Measurements from ENCODE around the gene ADGRB2.

DNA sequence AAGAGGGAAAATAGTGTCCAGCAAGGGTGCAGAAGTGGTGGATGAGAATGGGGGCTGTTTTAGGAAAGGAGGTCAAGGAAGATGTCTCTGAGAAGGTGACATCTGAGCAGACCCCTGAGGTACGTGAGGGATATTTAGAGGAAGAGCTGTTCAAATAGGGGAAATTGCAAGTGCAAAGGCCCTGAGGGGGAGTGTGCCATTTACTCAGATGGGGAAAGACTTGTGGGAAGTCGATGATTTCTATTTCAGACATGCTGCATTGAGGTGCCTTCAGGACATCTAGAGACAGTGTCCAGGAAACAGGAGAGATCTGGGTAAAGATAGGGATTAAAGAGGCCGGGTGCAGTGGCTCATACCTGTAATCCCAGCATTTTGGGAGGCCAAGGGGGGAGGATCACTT lies 10.4 kb upstream of the ADGRB2 start:
- TF ChIP-seq POLR2A (IDR thresholded peaks at IDR 0.05): no peak
- TF ChIP-seq CTCF (IDR thresholded peaks at IDR 0.05): no peak
- no peak for TF ChIP-seq POLR2AphosphoS5 (IDR thresholded peaks at IDR 0.05)

Measured in suprapubic skin (tissue), 4 donors.